GM19372 (cell line): ENCODE results near the gene RPL41.

Source experiments
- ATAC-seq: cut with Tn5 transposase; IDR thresholded peaks from one replicate; pipeline ENCODE4 v1.9.1; 2021; ENCODE audit warnings: mild to moderate bottlenecking, low read depth, moderate library complexity; ENCODE audit not compliant: unreplicated experiment

RPL41 gene

DNA sequence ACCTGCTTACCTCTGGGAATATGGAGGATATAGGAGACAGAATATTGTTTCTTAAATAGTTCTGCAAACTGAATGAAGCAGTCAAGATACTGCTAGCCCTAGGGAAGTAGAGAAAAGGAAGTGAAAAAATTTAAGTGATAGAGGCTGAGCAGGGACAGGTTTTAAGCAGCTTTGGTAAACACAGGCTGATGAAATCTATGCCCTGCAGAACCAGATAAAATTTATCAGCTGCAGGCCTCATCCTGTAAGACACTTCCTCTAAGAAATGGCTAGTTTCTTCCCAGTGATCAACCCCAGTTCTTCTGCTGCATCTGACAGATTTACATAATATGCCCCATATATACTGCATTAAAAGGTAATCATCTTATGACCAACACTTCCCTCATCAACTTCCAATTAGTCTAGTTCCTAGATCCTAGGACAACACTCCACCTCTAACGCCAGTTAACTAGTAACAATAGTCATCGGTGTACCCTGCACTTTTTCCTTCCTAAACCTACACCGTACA is 10.4 kb downstream of the RPL41 start:
- ATAC-seq = no peak

DNA sequence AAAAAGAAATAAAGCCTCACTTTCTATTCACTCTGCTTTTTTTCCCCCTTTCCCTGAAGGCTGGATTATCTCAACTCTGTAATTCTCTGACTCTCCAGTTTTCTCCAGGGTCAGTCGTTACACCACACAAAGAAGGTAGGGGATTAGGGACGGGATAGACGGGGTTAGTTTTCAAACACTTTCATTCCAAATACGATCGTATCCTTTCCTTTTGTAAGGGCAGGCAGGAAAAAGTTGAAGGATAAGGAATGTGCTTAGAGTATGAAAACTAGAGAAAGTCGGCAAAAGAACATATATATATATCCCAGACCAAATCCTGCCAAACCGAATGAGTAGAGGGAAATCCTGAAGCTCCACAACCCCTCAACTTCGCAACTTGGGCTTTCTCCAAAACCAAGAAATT is 11.1 kb downstream of the RPL41 start:
- ATAC-seq = no peak

DNA sequence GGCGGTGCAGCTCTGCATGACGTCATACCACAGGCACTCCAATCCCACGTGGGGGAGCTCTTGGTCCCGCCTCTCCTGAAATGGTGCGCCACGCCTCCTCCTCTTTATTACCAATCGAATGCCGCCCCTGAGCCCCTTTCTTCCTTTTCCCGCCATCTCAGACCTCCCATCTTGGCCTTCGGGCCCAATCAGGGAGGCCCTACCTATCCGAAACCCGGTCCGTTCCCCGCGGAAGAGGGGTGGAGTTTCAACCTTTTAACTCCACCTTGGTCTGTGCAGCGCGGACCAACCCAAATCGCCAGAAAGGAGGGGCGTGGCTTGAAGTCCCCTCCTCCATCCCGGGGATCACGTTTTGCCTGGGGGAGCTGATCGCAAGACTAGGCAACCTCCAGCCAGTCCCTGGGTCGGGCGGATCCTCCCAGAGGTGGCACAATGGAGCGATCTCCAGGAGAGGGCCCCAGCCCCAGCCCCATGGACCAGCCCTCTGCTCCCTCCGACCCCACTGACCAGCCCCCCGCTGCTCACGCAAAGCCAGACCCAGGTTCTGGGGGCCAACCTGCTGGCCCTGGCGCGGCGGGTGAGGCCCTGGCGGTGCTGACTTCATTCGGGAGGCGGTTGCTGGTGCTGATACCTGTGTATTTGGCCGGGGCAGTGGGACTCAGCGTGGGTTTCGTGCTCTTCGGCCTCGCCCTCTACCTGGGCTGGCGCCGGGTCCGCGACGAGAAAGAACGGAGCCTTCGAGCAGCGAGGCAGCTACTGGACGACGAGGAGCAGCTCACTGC is 11.6 kb downstream of the RPL41 start, which contains the start of gene ESYT1:
TSS of gene ESYT1 (plus strand) at position 380 of the 782 bp plus-strand sequence. CDS start at position 433, 53 bp downstream.
- peak; percentile 81 for ATAC-seq

DNA sequence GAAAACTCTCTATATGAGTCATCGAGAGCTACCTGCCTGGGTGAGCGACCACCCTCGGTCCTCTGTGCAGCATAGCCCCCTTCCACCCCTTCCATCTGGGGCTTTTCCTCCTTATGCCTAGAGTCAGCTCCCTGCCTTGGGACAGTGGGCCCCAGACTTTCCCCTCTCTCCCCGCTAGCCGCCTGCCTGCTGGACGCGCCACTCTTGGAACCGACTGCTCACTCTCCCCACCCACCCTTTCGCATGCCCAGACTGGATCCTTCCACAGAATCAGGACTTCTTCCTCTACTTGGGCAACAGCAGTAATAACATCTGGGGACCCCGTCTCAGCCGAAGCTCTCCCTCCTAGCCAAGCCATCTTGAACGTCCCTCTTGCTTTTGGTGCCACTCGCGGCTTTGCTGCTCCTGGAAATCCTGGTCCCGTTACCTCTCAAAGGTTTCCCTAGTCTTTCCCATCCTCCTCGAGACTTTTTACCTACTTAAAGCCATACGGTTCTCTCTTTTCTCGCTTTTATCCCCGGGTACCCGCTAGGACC is 12.3 kb downstream of the RPL41 start:
- ATAC-seq = no peak

DNA sequence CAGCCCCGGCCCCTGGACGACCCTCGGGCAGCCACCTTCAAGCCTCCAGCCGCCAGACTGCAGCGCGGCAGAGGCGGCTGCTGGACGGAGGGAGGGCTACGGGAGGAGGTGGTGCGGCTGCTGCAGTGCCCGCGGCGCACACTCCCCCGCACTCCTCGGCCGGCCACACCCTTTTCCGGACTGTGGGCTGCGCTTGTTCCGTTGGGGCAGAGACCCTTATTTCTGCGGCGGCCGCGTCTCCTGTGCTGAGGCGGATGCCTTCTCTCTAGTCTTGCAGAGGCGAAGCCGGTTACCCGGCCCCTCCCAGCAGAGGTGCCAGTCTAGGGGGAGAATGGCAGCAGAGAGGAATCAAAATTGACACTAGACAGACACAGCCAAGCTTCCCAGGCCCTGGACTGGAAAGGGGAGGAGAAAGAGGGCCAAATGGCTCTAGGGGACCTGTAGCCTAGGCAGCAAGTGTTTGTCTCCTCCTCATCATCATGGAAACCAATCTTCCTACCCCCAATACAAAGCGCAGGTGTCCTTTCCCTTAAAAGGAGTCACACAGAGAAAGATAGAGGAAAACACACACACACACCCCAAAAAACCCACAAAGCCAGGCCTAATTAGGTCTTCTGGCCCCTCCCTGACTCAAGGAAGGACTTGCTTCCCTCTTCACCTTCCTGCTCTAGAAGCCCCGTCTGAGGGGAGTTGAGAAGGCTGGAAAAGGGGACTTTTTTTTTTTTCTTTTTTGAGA is 12.9 kb downstream of the RPL41 start:
- peak; percentile 37 for ATAC-seq

DNA sequence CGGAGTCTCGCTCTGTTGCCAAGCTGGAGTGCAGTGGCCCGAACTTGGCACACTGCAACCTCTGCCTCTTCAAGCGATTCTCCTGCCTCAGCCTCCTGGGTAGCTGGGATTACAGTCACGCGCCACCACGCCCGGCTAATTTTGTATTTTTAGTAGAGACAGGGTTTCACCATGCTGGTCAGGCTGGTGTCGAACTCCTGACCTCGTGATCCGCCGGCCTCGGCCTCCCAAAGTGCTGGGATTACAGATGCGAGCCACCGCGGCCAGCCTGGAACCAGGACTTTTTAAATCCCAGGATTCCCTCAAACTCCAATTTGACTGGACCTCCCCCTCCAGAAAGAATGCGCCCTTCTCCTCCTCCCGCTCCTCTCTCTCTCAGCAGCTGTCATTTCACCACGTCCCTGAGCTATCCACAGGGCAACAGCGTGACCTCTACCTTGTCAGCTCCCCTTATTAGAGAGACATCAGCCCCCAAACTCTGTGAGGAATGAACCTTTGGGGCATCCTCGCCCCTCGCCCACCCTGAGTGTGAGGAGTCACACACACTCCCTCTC is 13.6 kb downstream of the RPL41 start:
- ATAC-seq = no peak

DNA sequence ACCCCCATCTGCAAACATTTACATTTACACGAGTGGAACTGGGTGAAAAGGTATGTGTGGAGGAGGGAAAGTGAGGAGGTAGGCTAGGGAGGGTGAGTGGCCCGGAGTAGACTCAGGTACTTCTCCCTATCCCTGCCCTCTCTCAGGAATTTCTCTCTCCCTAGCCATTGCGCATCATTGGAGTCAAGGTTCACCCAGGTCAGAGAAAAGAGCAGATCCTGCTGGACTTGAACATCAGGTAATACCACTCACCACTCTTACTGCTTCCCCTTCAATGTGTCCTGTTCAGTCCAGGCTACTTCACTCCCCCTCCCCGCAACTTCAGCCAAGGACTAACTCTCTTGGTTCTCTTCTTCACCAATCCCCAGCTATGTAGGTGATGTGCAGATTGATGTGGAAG is 14.4 kb downstream of the RPL41 start:
- ATAC-seq = no peak

DNA sequence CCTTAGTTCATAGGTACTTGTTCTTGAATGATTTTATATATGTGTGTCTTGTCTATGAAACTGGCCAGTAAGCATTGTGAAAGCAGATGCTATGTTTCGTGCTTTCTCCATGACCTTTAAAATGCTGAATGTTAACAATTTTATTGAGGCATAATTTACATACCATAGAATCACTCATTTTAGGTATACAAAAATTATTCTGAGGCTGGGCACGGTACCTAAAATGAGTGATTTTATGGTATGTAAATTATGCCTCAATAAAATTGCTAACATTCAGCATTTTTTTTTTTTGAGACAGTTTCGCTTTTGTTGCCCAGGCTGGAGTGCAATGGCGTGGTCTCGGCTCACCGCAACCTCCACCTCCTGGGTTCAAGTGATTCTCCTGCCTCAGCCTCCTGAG is 18.5 kb downstream of the RPL41 start:
- ATAC-seq = no peak

DNA sequence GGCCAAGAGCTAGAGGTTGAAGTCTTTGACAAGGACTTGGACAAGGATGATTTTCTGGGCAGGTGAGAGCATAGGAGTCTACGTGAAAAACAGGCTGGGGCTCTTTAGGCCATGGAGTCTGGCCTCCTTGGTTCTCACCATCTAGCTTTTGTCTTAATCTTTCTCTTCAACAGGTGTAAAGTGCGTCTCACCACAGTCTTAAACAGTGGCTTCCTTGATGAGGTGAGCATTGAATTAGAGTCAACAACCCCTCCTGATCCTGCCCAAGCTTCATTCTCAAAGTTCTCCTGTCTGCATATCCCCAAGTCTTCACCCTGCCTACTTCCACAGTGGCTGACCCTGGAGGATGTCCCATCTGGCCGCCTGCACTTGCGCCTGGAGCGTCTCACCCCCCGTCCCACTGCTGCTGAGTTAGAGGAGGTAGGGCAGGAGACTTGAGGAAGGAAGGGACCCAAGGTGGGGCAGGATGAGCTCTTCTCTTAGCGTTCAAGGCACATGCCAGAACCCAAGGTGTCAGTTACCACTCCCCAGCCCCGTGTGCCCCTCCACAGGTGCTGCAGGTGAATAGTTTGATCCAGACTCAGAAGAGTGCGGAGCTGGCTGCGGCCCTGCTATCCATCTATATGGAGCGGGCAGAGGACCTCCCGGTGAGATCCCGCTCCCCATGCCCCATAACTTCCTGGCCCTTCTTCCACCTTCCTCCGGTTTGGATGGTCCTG is 21.6 kb downstream of the RPL41 start:
- ATAC-seq = no peak

DNA sequence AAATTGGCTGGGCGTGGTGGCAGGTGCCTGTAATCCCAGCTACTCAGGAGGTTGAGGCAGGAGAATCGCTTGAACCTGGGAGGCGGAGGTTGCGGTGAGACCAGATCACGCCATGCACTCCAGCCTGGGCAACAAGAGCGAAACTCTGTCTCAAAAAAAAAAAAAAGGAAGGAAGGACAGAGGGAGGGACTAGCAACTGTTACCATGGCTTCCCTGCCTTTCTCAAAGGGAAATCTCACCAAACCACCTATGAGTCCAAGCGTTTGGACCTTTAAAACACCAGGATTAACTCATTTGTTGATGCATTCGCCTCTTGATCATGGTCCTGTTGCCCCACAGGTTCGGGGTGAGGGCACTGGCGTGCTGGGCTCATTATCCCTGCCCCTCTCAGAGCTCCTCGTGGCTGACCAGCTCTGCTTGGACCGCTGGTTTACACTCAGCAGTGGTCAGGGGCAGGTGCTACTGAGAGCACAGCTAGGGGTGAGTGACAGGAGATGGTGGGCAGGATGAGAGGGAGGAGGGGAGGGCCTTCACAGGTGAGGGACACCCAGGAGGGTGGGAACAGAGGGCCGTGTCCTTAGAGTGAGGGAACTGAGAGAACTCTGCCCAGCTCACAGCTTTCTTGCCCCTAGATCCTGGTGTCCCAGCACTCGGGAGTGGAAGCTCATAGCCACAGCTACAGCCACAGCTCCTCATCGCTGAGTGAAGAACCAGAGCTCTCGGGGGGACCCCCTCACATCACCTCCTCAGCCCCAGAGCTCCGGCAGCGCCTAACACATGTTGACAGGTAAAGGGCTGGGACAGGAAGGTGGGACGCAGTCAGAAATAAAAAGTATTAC is 25.7 kb downstream of the RPL41 start:
- ATAC-seq = no peak

DNA sequence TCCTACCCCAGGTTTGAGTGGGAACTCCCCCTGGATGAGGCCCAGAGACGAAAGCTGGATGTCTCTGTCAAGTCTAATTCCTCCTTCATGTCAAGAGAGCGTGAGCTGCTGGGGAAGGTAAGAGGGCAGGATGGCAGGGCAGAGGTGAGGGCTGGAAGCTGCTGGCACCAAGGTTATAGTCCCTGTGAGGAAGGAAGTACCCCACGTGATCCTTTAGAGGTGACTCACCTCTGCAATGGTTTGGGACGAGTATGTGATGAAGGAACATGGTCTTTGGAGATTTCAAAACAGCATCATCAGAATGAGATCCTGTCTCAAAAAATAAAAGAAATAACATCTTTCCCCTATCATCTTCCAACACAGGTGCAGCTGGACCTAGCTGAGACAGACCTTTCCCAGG is 26.8 kb downstream of the RPL41 start:
- ATAC-seq = no peak

DNA sequence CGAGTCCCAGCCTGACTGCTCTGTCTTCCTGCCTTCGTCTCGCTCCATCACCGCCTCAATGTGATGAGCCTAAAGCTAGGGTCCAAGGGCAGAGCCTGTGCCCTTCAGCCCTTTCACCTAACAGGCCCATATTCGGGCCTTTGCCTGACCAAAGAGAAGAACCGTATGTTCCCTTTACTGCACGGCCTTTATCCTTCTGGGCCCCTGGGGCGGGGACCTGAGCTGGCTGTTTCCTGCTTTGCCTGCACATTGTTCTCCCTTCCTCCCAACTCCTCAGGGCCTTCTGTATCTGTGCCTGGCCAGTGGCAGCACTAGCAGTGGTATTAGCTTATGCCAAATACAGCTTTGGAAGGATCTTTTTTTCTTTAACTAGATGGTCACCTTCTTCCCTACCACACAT is 27.4 kb downstream of the RPL41 start:
- ATAC-seq = no peak

DNA sequence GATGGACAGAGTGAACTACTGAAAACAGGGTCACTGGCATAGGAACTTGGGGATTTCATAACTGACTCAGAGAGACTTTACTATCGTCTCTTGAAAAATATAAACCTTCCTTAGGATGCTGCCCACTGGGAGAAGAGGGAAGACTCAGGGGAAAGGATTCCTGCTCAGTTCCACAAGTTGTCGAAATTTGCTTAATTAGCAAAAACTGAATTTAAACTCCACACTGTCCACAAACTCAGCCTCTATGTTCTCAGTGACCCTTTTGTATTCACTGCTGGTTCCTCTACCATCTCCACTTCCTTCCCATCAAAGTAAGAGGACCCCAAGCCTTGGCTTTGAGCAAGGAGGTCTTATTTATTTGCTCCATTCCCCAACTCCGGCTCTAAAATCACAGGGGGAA is 28.8 kb downstream of the RPL41 start:
- no peak for ATAC-seq

DNA sequence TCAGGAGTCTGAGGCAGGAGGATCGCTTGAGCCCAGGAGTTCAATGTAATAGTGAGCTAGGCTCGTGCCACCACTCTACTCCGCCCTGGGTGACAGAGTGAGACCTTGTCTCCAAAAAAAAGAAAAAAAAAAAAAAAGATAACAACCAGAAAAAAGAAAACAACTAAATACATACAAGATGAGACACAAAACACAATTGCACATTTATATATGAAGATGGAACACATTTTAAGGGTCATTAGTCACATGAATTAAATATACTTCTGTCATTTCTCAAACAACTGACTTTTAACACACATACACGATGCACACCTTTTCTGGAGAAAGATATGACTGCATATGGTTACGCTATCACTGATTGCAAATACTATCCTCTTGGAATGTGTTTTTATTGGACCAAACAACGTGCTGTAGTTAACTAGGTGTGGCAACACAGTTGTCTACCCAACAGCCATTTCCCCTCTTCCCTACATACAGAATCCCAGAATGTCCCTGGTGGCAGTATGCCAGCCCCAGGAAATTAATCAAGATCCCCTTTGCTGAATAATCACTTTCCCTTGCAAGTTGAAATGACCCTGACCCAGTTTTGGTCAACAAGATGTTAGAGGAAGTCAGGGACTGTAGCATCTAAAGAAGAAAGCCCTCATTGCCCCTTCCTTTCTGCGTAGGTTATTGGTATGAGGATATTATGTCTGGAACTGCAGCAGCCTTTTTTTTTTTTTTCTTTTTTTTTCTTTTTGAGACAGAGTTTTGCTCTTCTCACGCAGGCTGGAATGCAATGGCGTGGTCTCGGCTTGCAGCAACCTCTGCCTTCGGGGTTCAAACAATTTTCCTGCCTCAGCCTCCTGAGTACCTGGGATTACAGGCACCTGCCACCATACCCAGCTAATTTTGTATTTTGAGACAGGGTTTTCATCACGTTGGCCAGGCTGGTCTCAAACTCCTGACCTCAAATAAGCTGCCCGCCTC is 30.3 kb downstream of the RPL41 start:
- ATAC-seq = no peak

DNA sequence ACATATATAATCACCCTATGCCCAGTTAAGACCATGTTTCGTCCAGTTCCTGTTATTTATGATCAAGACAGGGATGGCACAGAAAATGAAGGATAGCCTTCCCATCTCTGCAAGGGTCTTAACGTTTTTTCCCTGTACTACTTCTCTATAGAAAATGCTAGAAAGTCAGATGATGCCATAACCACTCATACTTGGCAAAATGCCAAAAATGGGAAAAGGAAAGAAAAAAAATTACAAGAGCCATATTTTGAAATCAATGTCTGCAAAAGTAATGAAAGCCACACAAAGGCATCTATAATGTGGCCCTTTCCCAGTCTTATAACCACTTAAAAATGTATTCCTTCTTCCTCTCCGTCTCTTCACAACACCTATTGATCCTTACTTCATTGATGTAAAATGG is 34.1 kb downstream of the RPL41 start:
- ATAC-seq = no peak

DNA sequence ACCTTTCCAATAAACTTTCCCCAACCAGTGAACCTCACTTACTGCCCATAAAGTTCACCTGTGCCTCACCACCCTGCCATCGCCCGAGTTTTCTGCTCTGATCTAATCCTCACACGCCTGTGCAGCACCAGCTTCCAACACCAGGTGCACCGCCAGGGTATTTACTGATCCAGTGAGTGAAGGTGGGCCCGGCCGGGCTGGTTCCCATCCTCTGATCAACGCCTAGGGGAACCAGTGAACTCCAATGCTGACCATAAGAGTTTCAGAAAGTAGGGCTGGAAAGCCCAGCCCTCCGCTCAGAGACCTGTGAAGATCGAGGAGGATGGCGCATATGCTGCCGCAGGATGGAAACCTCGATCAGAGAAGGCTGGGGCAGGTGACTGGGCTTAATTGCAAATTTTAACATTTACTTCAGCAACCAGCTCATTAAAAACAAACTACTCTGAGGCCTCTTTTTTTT is 35.3 kb downstream of the RPL41 start:
- ATAC-seq = peak; percentile 37

DNA sequence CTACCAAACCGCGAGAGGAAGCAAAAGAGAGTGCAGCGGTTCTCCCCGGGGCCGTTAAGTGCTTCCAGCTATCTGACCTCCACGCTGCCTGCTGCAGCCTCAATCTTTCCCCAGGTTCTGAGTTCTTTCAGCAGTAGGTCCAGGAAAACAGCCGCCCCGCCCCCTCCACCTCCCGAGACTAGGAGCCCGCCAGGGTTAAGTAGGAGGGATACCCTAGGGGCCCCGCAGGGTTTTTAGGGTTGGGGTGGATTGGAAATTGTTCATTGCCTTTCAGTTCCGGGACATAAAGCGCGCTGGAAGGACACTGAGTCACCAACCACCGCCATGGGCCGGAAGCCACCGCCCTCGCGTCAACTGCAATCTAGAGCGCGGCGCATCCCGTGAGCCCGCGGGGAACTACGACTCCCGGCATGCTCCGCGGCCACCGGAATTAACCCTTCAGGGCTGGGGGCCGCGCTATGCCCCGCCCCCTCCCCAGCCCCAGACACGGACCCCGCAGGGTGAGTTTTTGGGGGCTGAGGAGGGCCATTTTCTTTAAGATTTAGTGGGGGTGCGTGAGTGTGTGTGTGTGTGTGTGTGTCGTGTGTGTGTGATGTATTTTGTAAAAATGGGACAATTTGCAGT is 35.8 kb downstream of the RPL41 start, which contains the start of gene MYL6B:
TSS of gene MYL6B (plus strand) at position 456 of the 624 bp plus-strand sequence. CDS start 1,332 bp downstream, outside the sequence.
- ATAC-seq = peak; percentile 94
